ENCODE results near the gene YWHAH. TPM values are rescaled to one million over a fixed set of nuclear protein-coding genes. Genes with fewer than 3 reads are reported as not detected.

YWHAH gene
- total and polyA plus RNA-seq, 2 of the 8 experiments (the other 6 are each of a cell fraction or from before 2014, with no cell fraction given): 146 to 247 TPM

DNA sequence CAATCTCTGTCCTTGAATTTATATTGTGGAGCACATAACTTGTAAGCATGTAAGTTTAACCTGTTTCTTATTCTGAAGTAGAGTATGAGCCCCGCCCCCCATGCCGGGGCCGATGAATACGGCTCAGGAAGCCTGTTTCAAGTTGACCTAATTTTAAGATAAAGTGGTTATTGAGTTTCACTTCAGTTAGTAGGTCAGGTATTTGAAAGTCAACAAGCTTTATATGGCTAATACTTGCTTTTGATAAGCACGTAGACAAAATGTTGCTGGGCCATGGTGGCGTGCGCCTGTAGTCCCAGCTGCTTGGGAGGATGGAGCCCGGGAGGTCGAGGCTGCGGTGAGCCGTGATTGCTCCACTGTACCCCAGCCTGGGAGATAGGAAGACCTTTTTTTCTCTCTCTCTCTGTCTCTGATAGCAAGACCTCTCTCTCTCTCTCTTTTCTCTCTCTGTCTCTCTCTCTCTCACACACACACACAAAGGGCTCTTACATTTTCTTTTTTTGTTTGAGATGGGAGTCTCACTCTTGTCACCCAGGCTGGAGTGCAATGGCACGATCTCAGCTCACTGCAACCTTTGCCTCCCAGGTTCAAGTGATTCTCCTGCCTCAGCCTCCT lies 14.4 kb downstream of the YWHAH start (continued):
- TF ChIP-seq RAD21 (IDR thresholded peaks at IDR 0.05 in 1 of 2, conservative IDR thresholded peaks at IDR 0.05 in 1 of 2; ENCODE audit: low read depth in 2 of 2, low read length in 2 of 2) (no peak), KDM1A (IDR thresholded peaks at IDR 0.05; ENCODE audit: borderline replicate concordance, low read length) (no peak), ASH2L (IDR thresholded peaks at IDR 0.05; ENCODE audit: low read length) (no peak), POLR2AphosphoS5 (IDR thresholded peaks at IDR 0.05; ENCODE audit: low read depth, low read length) (no peak), SRF (IDR thresholded peaks at IDR 0.05; ENCODE audit: low read depth, low read length) (no peak)
- TF ChIP-seq, protein P1, sequence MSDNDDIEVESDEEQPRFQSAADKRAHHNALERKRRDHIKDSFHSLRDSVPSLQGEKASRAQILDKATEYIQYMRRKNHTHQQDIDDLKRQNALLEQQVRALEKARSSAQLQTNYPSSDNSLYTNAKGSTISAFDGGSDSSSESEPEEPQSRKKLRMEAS (IDR thresholded peaks at IDR 0.05): no peak

Data from H1 (cell line).